Cardiac fibroblast (primary cell): ENCODE measurements around the gene ATP2B2.

ENCODE experiments used
- DNase-seq, 2 donors: peaks; one replicate each; pipeline versions ENCODE4 v3.0.0 to v3.0.0-alpha.2; 2010; ENCODE audit warnings: low read depth in 2 of 2
- H3K4me3 ChIP-seq, 2 donors: replicated peaks in 1 of 2; 1 replicate in 1 of 2; 2 replicates in 1 of 2; pipeline ENCODE4 v1.5.1; 2011; ENCODE audit warnings: low read depth in 2 of 2, low read length in 2 of 2, mild to moderate bottlenecking in 2 of 2, moderate library complexity in 1 of 2
- CTCF ChIP-seq: IDR thresholded peaks from one replicate; pipeline ENCODE4 v1.5.1; 2011; ENCODE audit warnings: low read depth, mild to moderate bottlenecking, low read length, inconsistent platforms

ATP2B2 gene

DNA sequence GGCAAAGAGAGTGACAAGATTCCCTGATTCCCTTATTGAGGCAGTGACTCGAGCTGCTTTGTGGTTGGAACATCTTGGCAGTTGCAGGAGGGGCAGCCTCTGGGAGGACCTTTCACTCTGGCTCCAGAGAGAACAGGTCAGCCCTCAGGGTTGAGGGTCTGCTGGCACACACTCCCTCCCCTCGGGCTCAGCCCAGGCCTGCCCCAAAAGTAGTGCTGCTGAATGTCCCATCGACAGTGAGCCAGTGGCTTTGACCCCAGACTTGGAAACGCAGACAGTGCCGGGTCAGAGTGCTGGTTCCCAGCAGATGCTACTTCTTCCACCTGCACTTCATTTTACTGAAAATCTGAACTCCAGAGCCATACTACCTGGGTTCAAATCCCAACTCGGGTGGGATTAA, 25.6 kb upstream of the ATP2B2 start:
- no peak for DNase-seq
- no peak overlapping the region for H3K4me3 ChIP-seq
- no peak for TF ChIP-seq CTCF

DNA sequence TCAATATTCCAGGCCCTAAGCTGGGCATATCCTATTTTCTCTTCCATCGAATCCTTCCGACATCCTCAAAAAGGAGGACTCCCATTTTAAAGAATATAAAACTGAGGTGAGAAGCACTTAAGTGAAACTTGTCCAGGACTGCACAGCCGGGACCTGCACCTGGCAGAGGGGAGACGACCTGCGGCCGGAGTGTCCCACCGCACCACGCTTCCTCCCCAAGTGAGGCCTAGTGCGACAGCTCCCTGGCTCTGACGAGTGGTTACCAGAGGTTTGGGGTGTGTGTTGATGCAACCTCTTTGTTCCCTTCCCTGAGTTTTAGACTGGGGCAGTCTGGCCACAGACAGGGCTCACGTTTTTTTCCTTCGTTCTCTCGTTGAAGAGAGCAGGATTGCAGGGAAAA, 24.9 kb upstream of the ATP2B2 start:
- no peak for TF ChIP-seq CTCF
- DNase-seq, result no peak
- H3K4me3 ChIP-seq, result no peak overlapping the region

- H3K4me3 ChIP-seq, result no peak overlapping the region
- DNase-seq, result no peak
- no peak for TF ChIP-seq CTCF
Observed at GRCh38 chr3:10529809-10530208, 24.4 kb upstream of the ATP2B2 start.

- no peak for DNase-seq
- TF ChIP-seq CTCF, result no peak
- no peak overlapping the region for H3K4me3 ChIP-seq
Observed at GRCh38 chr3:10528046-10528445, 22.7 kb upstream of the ATP2B2 start.

GRCh38 chr3:10527295-10528001, 22.1 kb upstream of the ATP2B2 start:
- no peak for DNase-seq
- TF ChIP-seq CTCF, result no peak
- no peak overlapping the region for H3K4me3 ChIP-seq

GRCh38 chr3:10526366-10526765, 21.0 kb upstream of the ATP2B2 start:
- DNase-seq, result no peak
- no peak for TF ChIP-seq CTCF

DNA sequence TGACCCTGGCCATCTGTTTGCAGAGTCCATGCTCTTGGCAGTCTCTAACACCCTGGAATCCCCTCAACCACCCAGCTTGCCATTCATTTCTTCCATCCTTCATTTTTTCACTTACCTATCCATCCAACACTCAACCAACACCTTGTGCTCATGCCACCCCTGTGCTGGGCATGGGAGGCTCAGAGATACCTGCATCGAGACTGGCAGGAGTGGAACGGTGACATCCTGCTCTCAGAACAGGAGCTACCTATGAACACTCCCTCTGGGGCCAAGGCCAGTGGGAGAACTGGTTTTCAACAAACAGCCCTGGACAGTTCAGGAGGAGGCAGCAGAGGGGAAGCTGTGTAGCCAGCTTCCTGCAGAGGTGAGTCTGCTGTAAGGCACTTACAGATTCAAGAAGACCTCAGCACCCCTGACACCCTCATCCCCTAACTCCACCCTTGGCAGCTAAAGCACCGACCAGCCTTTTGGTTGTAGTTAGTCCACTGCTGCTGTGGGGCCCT, 19.5 kb upstream of the ATP2B2 start:
- TF ChIP-seq CTCF, result no peak
- no peak overlapping the region for H3K4me3 ChIP-seq
- no peak for DNase-seq

More at GRCh38 chr3:10526366-10526765, 21.0 kb upstream of the ATP2B2 start:
- H3K4me3 ChIP-seq, result no peak overlapping the region
